Mammary epithelial cell (primary cell): ENCODE data around the gene TMSB4X.

Experiments
- EZH2 ChIP-seq: IDR thresholded peaks from 2 replicates; pipeline ENCODE4 v1.6.1; 2012; ENCODE audit warnings: low read length, inconsistent platforms, borderline replicate concordance
- TF ChIP-seq, protein P1 (sequence below), 2 donors: IDR thresholded peaks in 1 of 2; conservative IDR thresholded peaks in 1 of 2; 2 replicates each; pipeline ENCODE4 v1.5.1; 2011 to 2012; ENCODE audit warnings: inconsistent platforms in 2 of 2, low read length in 2 of 2, mild to moderate bottlenecking in 2 of 2, control low read depth in 1 of 2, low read depth in 1 of 2; ENCODE audit not compliant: insufficient read depth in 1 of 2; ENCODE audit errors: extremely low read depth in 1 of 2

DNA sequence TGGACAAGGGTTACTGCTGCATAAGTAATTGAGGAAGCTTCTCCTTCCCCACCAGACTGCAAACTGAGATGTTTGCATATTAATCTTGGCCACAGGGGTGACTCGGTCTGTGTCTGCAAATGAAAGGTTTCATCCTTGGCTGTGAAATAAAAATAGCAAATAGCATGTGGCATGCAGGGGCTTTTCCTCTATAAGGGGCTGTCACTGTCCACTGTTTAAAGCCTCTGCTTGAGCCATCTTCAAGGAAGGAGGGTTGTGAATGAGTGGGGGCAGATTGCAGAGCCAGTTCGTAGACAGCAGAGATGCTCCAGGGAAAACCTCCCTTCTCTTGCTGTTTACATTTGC is 33.3 kb downstream of the TMSB4X start:
- TF ChIP-seq EZH2, result no peak
- TF ChIP-seq, protein P1, sequence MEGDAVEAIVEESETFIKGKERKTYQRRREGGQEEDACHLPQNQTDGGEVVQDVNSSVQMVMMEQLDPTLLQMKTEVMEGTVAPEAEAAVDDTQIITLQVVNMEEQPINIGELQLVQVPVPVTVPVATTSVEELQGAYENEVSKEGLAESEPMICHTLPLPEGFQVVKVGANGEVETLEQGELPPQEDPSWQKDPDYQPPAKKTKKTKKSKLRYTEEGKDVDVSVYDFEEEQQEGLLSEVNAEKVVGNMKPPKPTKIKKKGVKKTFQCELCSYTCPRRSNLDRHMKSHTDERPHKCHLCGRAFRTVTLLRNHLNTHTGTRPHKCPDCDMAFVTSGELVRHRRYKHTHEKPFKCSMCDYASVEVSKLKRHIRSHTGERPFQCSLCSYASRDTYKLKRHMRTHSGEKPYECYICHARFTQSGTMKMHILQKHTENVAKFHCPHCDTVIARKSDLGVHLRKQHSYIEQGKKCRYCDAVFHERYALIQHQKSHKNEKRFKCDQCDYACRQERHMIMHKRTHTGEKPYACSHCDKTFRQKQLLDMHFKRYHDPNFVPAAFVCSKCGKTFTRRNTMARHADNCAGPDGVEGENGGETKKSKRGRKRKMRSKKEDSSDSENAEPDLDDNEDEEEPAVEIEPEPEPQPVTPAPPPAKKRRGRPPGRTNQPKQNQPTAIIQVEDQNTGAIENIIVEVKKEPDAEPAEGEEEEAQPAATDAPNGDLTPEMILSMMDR (conservative IDR thresholded peaks at IDR 0.05 in 1 of 2, IDR thresholded peaks at IDR 0.05 in 1 of 2; ENCODE audit: extremely low read depth in 1 of 2, insufficient read depth in 1 of 2, low read depth in 1 of 2, low read length in 2 of 2), result no peak
